Uterus (tissue), 4 donors: ENCODE results near the gene NRXN2. TPM values are rescaled to one million over a fixed set of nuclear protein-coding genes. Genes with fewer than 3 reads are reported as not detected.

Experiments
- DNase-seq, 2 donors: peaks; one replicate each; pipeline ENCODE4 v3.0.0-alpha.2; 2019 to 2020
- H3K27ac ChIP-seq, 2 donors: fragments of 200-600 bp; sonication (generic); 1 replicate in 1 of 2; 2 replicates in 1 of 2; pipeline ENCODE4 v1.5.1; 2016 to 2018
- H3K27me3 ChIP-seq, 2 donors: fragments of 200-600 bp; sonication (generic); one replicate each; pipeline ENCODE4 v1.5.1; 2018 to 2019; ENCODE audit warnings: control low read depth in 1 of 2
- H3K36me3 ChIP-seq, 2 donors: fragments of 200-600 bp; sonication (generic); one replicate each; pipeline ENCODE4 v1.5.1; 2019; ENCODE audit warnings: control low read depth in 1 of 2
- H3K4me1 ChIP-seq, 2 donors: fragments of 200-600 bp; sonication (generic); one replicate each; pipeline ENCODE4 v1.5.1; 2018 to 2019; ENCODE audit warnings: control low read depth in 1 of 2
- H3K4me3 ChIP-seq, 2 donors: fragments of 200-600 bp; sonication (generic); 1 replicate in 1 of 2; 2 replicates in 1 of 2; pipeline ENCODE4 v1.5.1; 2018 to 2019; ENCODE audit warnings: mild to moderate bottlenecking in 1 of 2
- H3K9me3 ChIP-seq, 2 donors: fragments of 200-600 bp; sonication (generic); one replicate each; pipeline ENCODE4 v1.5.1; 2019; ENCODE audit warnings: control low read depth in 1 of 2
- POLR2A ChIP-seq, 2 donors: fragments of 450-650 bp; IDR thresholded peaks; one replicate each; pipeline ENCODE4 v1.6.1; 2016; ENCODE audit warnings: antibody characterized with exemption in 2 of 2, mild to moderate bottlenecking in 1 of 2, moderate library complexity in 1 of 2
- intact Hi-C: fragments of 100-400 bp; cut with DNase I; formaldehyde crosslinking; loops from one replicate; pipeline ENCODE4 v1.15.1; 2023; ENCODE audit warnings: low total_unique reads
- total RNA-seq, 4 donors: library from RNA; depleted of rRNA in 3 of 4; stranded (reverse); fragments of >200 nt in 3 of 4; gene quantifications; one replicate each; pipeline versions ENCODE4 v1.1.0 to v1.2.4, GENCODE V29; 2014 to 2023
- TF ChIP-seq, protein P1 (sequence below), 4 experiments: fragments of 200-600 bp in 2 of 4; fragments of 450-650 bp in 2 of 4; sonication (generic) in 2 of 4; IDR thresholded peaks; one replicate each; pipeline ENCODE4 v1.5.1; 2016 to 2019; ENCODE audit warnings: antibody characterized with exemption in 4 of 4, mild to moderate bottlenecking in 2 of 4, moderate library complexity in 1 of 4
- donor health status: DM: yes; HTN: yes; CAD: no.

The NRXN2 gene
- total RNA-seq, 4 donors from 2014 or later = 0.88 to 48.4 (median 12.6) TPM

DNA sequence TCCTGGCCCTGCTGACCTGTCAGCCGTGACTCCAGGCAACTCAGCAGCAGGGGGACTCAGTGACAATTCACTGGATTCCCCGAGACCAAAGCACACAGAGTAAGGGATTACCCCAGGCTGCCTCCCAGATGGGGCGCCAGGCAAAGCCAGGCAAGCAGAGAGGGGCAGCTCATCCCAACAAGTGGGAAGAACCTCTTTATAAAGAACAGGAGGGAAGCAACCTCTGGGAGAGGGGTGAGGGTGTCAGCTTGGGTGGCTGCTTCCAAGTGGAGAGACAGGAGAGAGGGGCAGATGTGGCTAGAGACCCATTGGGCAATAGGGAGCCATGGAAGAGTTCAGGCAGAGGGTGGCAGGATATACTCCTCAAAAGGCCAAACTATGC lies 130.8 kb downstream of the NRXN2 start:
- no peak for TF ChIP-seq POLR2A (IDR thresholded peaks at IDR 0.05)
- Histone ChIP-seq H3K9me3 (no peaks in the 10 kb centered on the region), H3K36me3 (no peaks in the 10 kb centered on the region), H3K27me3 (no peaks in the 10 kb centered on the region), H3K27ac (no peak overlapping the region), H3K4me1 (no peaks in the 10 kb centered on the region), H3K4me3 (no peak overlapping the region)
- intact Hi-C loops = no loop called here
- no peak for DNase-seq

DNA sequence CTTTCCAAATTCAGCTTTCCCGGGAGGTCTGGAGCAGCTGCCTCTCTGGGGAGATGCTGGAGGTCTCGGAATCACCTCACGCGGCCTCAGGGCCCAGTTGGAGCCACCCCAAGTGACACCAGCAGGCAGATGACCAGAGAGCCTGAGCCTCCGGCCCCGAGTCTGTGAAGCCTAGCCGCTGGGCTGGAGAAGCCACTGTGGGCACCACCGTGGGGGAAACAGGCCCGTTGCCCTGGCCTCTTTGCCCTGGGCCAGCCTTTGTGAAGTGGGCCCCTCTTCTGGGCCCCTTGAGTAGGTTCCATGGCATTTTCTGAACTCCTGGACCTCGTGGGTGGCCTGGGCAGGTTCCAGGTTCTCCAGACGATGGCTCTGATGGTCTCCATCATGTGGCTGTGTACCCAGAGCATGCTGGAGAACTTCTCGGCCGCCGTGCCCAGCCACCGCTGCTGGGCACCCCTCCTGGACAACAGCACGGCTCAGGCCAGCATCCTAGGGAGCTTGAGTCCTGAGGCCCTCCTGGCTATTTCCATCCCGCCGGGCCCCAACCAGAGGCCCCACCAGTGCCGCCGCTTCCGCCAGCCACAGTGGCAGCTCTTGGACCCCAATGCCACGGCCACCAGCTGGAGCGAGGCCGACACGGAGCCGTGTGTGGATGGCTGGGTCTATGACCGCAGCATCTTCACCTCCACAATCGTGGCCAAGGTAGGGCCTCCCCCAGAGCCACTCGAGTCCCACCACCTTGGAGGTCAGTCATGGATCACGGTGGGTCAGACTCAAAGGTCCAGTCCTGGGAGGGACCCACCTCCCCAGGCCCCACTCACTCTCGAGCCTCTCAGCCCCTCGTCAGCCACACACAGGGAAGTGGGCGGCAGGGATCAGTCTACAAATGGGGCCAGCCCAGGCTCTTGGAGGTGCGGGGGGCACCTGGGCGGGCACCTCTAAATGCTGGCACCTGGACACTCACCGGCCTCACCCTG lies 131.5 kb downstream of the NRXN2 start:
- no peaks in the 10 kb centered on the region for H3K27me3 ChIP-seq
- no peak overlapping the region for H3K4me3 ChIP-seq
- no peaks in the 10 kb centered on the region for H3K36me3 ChIP-seq
- no peaks in the 10 kb centered on the region for H3K9me3 ChIP-seq
- no peaks in the 10 kb centered on the region for H3K4me1 ChIP-seq
- intact Hi-C loops = no loop called here
- DNase-seq = no peak
- H3K27ac ChIP-seq = no peak overlapping the region
- TF ChIP-seq, protein P1, sequence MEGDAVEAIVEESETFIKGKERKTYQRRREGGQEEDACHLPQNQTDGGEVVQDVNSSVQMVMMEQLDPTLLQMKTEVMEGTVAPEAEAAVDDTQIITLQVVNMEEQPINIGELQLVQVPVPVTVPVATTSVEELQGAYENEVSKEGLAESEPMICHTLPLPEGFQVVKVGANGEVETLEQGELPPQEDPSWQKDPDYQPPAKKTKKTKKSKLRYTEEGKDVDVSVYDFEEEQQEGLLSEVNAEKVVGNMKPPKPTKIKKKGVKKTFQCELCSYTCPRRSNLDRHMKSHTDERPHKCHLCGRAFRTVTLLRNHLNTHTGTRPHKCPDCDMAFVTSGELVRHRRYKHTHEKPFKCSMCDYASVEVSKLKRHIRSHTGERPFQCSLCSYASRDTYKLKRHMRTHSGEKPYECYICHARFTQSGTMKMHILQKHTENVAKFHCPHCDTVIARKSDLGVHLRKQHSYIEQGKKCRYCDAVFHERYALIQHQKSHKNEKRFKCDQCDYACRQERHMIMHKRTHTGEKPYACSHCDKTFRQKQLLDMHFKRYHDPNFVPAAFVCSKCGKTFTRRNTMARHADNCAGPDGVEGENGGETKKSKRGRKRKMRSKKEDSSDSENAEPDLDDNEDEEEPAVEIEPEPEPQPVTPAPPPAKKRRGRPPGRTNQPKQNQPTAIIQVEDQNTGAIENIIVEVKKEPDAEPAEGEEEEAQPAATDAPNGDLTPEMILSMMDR (IDR thresholded peaks at IDR 0.05) = no peak
- TF ChIP-seq POLR2A (IDR thresholded peaks at IDR 0.05) = no peak

DNA sequence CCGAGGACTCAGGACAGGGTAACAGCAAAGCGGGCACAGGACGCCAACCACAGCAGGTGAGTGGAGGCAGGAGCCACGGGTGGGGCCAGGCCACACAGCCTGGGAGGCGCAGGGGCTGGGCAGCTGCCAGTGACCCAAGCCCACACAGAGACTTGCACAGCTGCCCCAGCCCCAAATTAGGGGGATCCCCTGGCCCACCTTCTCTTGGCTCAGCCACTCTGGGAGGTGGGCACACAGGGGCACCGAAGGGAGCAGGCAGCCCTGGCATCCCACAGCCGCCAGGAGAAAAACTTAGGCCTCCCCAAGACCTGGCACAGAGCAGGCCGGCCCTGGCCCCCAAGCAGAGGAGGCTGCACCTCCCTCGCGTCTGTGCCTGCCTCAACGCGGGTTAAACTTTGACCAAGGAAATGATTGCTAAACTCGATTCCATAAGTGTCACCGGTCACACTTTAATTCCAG lies 132.2 kb downstream of the NRXN2 start, which contains the start of gene SLC22A12:
Gene SLC22A12 (plus strand): TSS at position 458 of the 459 bp plus-strand sequence. CDS start 337 bp downstream, outside the sequence.
- Histone ChIP-seq H3K36me3 (no peaks in the 10 kb centered on the region), H3K4me1 (no peaks in the 10 kb centered on the region), H3K9me3 (no peaks in the 10 kb centered on the region), H3K27me3 (no peaks in the 10 kb centered on the region), H3K27ac (no peak within 1 kb of the TSS), H3K4me3 (no peak within 1 kb of the TSS)
- DNase-seq = no peak
- TF ChIP-seq, protein P1 (IDR thresholded peaks at IDR 0.05) = no peak
- TF ChIP-seq POLR2A (IDR thresholded peaks at IDR 0.05) = no peak
- intact Hi-C loops = no loop called here

DNA sequence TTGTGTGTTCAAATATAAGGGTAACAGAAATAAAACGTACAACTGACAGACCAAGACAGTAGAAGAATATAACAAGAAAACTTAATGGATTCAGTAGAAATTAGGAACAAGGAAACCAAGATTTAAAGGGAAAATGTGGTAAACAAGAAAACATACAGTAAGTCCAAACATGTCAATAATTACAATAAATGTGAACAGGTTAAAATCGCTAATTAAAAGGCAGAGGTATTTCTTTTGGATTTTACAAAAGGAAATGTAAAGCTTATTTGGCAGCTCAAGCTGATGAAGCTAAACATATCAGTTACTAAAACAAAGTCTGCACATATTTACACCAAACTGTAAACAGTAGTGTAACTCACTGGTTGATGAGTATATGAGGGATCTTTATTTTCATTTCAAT lies 134.3 kb downstream of the NRXN2 start:
- TF ChIP-seq, protein P1 (IDR thresholded peaks at IDR 0.05) = no peak
- Histone ChIP-seq H3K9me3 (no peaks in the 10 kb centered on the region), H3K4me3 (no peak overlapping the region), H3K4me1 (no peaks in the 10 kb centered on the region), H3K27me3 (no peaks in the 10 kb centered on the region), H3K27ac (no peak overlapping the region), H3K36me3 (no peaks in the 10 kb centered on the region)
- intact Hi-C loops = no loop called here
- DNase-seq = no peak

DNA sequence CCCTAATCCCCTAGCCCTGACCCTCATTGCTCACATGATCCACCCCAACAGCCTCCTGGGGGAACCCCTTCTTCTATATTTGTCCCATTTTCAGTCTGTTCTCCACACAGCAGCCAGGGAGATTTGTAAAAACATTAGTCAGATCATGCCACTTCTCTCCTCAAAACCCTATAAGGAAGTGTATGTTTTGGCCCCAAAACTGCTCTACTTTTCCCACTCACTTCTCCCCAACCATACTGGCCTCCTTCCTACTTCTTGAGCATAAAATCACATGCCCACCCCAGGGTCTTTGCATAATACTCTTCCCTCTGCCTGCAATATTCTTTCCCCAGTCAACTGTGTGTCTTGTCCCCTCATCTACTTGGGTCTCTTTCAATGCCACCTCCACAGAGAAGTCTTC lies 136.6 kb downstream of the NRXN2 start:
- Histone ChIP-seq H3K36me3 (no peaks in the 10 kb centered on the region), H3K9me3 (no peaks in the 10 kb centered on the region), H3K27me3 (no peaks in the 10 kb centered on the region), H3K4me1 (no peaks in the 10 kb centered on the region), H3K4me3 (no peak overlapping the region), H3K27ac (no peak overlapping the region)
- intact Hi-C loops = no loop called here
- DNase-seq = no peak
- TF ChIP-seq, protein P1 (IDR thresholded peaks at IDR 0.05) = no peak
- TF ChIP-seq POLR2A (IDR thresholded peaks at IDR 0.05) = no peak
